ENCODE measurements around the gene MUSK.

Gene MUSK

DNA sequence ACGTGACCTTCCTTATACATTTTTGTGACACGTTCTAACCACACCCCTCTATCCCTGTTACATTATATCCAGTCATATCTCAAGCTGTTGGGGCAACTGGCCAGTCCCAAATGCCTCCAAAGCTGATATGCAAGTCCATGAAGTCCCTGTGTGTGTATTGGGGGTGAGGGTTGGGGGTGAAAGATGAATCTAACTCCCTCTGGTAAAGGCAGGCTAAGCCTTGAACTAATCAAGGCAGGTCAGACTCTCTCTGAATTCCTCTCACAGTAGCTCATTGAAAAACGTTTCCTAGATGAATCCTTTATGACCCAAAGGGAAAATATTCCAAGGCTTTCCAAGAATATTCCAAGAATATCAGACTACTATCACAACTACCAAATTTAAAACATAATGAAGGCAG lies 174.4 kb downstream of the MUSK start:
- no peak for TF ChIP-seq CTCF (conservative IDR thresholded peaks at IDR 0.05)
- no peak overlapping the region for H3K27ac ChIP-seq

DNA sequence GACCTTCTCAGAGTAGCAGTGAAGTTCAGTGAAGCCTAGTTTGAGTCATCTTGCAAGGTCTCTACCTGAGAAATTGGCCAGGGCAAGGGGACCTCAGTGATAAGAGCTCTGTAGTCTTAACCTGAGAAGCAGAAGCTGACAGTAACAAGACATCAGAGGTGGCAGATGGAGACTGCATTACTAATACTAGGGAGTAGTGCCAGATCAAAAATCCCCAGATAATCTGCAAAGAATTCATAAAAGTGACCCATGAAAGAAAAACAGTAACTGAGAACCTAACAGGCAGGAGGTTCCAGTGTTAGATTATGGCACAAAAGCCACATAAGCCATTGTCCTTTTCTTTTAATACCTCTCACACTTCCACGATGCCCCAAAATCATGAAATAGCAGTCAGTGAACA lies 175.5 kb downstream of the MUSK start:
- no peak overlapping the region for H3K27ac ChIP-seq
- no peak for TF ChIP-seq CTCF (conservative IDR thresholded peaks at IDR 0.05)

DNA sequence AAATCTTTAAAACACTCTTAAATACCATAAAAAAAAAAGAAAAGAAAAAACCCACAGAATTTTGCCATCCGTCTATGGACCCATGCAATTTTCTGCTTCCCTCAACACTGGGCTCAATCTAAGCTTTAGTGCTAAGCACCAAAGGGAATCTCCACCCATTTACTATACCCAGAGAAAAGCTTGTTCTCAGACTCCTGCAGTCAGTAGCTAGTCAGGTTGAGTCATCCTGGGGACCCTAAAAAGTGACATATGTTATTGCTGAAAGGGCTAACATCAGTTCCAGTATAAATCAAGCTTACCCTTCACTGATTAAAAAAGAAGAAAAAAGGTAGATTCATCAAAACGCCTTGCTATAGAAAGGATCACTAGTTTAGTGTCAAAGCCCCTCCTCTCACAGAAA lies 177.6 kb downstream of the MUSK start:
- H3K27ac ChIP-seq, result no peak overlapping the region
- TF ChIP-seq CTCF (conservative IDR thresholded peaks at IDR 0.05), result no peak

GRCh38 chr9:110847671-110848070 lies 179.1 kb downstream of the MUSK start:
- H3K27ac ChIP-seq, result no peak overlapping the region
- TF ChIP-seq CTCF (conservative IDR thresholded peaks at IDR 0.05), result no peak

- TF ChIP-seq CTCF (conservative IDR thresholded peaks at IDR 0.05), result peak; percentile 53
- H3K27ac ChIP-seq, result no peak overlapping the region
Measured at GRCh38 chr9:110850401-110851135, 182.0 kb downstream of the MUSK start.

Measured in VCaP (cell line).